Effector CD8-positive, alpha-beta T cell (primary cell): Measurements from ENCODE around the gene LRRC41.
"Not testable (repeated sequence)": the region's sequence is repeated elsewhere in the genome, so short reads cannot be mapped to it uniquely, and the experiment has no call there.

Source experiments
- DNase-seq: peaks from one replicate; lab custom pipeline; 2025; lab: John Stamatoyannopoulos, UW

Gene LRRC41

GRCh38 chr1:46325285-46326076, 22.1 kb upstream of the LRRC41 start:
- not testable (repeated sequence) for DNase-seq

- DNase-seq, result not testable (repeated sequence)
Observed at GRCh38 chr1:46322191-46322590, 18.8 kb upstream of the LRRC41 start.

DNA sequence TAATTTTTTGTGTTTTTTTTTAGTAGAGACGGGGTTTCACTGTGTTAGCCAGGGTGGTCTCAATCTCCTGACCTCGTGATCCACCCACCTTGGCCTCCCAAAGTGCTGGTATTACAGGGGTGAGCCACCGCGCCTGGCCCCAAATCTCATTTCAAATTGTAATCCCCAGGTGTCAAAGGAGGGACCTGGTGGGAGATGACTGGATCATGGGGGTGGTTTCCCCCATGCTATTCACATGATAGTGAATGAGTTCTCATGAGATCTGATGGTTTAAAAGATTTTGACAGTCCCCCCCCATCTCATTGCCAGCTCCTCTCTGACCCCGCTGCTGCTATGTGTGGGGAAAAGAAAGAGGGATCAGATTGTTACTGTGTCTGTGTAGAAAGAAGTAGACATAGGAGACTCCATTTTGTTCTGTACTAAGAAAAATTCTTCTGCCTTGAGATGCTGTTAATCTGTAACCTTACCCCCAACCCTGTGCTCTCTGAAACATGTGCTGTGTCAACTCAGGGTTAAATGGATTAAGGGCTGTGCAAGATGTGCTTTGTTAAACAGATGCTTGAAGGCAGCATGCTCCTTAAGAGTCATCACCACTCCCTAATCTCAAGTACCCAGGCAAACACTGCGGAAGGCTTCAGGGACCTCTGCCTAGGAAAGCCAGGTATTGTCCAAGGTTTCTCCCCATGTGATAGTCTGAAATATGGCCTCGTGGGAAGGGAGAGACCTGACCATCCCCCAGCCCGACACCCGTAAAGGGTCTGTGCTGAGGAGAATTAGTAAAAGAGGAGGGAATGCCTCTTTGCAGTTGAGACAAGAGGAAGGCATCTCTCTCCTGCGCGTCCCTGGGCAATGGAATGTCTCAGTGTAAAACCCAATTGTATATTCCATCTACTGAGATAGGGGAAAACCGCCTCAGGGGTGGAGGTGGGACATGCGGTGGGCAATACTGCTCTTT, 16.8 kb upstream of the LRRC41 start:
- DNase-seq, result not testable (repeated sequence)

GRCh38 chr1:46319301-46319700, 15.9 kb upstream of the LRRC41 start:
- DNase-seq, result not testable (repeated sequence)

DNA sequence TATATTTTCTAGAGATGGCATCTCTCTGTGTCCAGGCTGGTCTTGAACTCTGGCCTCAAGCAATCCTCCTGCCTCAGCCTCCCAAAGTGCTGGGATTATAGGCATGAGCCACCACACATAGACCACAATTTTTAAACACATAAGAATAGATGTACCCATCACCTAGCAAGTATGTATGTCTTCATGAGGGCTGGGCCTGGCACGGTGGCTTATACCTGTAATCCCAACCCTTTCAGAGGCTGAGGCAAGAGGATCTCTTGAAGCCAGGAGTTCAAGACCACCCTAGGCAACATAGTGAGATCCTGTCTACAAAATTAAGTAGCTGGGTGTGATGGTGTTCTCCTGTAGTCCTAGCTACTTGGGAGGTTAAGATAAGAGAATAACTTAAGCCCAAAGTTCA, 13.9 kb upstream of the LRRC41 start:
- DNase-seq, result no peak

GRCh38 chr1:46315669-46316403, 12.4 kb upstream of the LRRC41 start:
- no peak for DNase-seq

DNA sequence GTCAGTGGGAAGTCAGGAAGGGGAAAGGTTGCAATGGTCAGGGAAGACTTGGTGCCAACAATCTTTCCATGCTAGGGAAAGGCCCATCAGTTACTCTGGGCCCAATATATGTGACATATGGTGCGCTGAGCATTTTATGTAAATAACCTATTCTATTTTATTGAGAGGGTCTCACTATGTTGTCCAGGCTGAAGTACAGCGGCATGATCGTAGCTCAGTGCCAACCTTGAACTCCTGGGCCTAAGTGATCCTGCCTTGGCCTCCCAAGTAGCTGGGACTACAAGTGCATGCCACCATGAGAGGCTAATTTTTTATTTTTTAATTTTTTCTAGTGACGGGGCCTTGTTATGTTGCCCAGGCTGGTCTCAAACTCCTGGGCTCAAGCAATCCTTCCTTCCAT, 6.9 kb upstream of the LRRC41 start:
- no peak for DNase-seq

DNA sequence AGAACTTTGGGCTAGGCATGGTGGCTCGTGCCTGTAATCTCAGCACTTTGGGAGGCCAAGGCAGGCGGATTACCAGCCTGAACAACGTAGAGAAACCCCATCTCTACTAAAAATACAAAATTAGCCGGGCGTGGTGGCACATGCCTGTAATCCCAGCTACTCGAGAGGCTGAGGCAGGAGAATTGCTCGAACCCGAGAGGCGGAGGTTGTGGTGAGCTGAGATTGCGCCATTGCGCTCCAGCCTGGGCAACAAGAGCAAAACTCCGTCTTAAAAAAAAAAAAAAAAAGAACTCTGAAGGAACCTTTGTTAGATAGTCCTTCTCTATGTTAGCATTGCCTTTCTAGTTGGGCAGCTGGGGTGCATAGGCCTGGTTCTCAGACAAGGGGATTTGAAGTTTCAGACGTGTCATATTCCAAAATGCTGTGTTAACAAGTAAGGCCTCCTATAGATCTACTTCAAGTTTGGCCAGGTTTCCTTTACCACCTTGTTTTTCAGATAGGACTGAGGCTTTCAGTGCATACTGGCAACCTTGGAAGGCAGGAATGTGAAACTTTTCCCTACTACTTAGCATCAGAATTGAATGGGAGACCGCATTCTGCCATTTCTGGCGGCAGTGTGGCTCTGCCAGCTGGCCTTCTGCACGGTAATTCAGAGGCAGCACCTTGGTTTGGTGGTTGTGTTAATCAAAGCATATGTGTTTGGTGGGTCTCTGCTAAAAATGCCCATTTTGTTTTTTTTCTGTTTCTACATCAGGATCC, 6.2 kb upstream of the LRRC41 start:
- no peak for DNase-seq

DNA sequence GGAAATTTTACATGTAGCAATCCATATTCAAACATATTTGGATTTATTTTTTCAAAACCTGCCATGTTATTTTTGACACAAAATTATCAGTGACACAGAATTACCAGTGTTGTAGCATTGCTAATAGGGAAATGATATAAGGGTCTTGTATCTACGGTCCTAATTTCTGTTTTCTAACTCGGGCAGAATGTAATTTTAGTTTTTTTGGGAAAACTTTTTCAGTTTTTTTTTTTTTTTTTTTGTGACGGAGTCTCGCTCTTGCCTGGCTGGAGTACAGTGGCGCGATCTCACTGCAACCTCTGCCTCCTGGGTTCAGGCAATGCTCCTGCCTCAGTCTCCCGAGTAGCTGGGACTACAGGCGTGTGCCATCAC, 2.7 kb upstream of the LRRC41 start:
- no peak for DNase-seq

DNA sequence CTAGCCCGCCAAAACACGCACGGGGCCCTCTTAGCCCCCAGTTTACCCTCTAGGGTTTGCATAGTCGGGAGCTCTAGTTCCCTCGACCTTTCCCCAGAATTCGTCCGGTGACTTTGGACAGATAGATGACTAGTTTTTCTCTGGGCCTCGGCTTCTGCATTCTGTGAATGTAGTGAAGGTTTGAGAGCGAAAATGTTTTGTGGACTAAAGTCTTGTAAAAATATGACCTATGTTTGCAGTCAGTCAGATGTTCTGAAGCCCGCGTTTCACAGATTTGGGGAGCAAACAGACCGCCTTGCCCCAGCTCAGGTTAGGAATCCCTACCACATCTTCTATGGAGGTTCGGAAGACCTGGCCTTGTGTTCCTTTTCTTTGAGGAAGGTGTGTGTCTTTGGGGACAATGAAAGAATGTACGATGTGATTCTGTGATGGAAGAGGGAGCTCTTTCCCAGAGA, 483 bp upstream of the LRRC41 start:
- DNase-seq, result no peak

- no peak for DNase-seq
Observed at GRCh38 chr1:46302641-46303037, 777 bp downstream of the LRRC41 start.

DNA sequence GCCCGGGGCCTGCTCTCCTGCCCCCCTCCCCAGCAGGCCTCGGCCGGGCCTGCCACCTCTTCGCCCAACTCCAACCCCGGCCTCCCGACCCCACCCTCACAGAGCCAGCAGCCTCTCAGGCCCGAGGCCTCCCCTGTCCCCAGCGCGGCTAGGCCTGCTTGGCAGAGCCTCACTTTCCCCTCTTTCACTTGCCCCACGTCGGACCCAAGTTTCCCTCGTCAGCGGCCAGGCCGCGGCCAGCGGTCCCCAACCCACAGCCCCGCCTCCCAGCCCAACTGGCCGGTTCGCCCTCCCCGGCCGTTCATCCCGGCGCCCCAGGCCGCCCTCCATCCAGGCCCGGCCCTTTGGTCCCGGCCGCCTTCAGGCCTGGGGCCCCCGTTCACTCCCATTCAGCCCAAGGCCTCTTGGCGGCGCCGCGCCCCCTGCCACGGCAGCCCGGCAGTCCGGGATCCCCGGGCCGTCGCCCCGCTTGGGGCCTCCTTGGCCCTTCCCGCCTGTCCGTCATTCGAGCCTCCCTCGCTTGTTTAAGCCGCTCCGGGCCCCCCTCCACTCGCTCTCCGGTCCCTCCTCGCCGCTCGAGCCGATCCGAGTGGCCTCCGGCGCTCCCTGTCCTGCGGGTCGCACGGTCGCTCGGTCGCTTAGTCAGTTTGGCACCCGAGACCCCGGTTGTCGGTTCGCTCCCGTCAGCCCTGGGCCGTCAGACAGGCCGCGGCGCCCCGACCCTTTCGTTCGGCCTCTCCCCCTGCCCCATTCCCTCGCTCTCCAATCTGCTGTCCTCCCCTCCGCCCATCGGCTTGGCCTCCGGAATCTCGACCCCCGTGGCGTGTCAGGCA, 1.4 kb downstream of the LRRC41 start:
- DNase-seq, result peak; percentile 12

DNA sequence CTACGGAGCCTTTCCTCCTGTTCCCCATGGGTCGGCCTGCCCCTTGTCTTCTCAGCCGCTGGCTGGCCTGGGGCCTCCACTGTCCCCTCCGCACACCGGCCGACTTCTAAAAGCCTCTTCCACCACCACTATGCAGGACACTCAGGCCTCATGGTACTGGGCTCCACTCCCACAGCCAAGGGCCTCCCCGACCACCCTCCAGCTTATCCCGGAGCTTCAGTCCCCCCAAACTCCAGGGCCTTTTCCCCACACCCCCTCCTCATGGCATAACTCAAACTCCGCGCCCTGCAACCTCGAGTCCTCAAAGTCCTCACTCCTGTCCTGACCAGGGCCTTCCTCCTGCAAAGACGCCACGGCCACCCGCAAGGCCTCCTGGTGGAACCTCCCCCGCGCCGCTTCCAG, 2.0 kb downstream of the LRRC41 start:
- DNase-seq, result no peak

- no peak for DNase-seq
Observed at GRCh38 chr1:46300673-46301405, 2.6 kb downstream of the LRRC41 start.

DNA sequence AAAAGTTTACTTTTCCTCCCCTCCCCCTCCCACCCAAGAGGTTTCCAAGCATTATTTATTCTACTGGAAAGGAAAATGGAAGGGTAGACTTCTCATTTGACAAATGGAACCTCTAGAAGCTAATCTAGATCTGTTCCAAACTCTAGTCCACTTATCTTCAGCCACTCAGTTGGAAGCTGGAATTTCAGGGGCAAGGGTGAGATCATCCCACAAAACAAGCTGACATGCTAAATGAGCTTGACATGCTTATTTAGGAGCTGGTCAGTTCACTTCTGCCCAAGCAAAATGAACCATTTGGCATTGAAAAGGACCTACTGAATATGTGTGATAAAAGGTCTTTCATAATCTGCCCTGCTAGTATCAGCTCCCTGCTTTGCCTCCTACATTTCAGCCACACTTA, 5.0 kb downstream of the LRRC41 start:
- no peak for DNase-seq

- no peak for DNase-seq
Observed at GRCh38 chr1:46295306-46295705, 8.1 kb downstream of the LRRC41 start.

- DNase-seq, result no peak
Observed at GRCh38 chr1:46289976-46290375, 13.4 kb downstream of the LRRC41 start.

GRCh38 chr1:46289134-46289494, 14.3 kb downstream of the LRRC41 start:
- DNase-seq, result no peak

DNA sequence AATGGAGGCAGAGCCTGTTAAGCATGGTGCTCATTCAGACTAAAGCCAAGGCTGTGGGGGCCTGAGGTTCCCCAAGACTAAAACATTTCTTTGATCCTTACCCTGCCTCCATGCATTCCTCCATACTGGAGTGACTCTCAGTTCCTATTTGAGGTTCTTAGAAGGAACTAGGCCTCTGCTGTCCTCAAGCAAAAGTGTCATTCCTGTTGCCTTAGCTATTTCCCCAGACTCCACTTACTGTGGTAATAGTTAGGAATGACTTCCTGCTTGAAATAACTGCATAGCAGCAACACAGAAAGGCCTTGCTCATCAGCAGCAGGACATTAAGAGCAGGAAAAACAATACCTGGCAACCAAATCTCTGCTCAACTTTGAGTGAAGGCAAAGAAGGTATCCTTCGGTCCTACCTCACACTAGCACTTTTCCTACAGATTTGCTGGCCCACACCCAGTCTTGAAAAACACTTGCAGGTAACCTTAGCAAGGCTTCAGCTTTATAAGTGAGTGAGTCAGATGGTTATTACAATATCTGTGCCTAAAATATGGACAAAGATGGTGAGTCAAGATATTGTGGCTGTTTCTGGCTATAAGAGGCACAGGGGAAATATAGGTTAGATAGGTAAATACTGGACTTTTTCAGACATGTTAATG, 14.8 kb downstream of the LRRC41 start:
- DNase-seq, result no peak
